Activated naive CD8-positive, alpha-beta T cell treated with anti-CD3 and anti-CD28 coated beads for 36 hours (primary cell): ENCODE measurements around the gene MAP2K7. TPM values are rescaled to one million over a fixed set of nuclear protein-coding genes. Genes with fewer than 3 reads are reported as not detected.
"Not testable (repeated sequence)": the region's sequence is repeated elsewhere in the genome, so short reads cannot be mapped to it uniquely, and the experiment has no call there.

ENCODE experiments used
- DNase-seq: peaks from one replicate; pipeline ENCODE4 v3.0.0; 2021
- H3K27ac Mint-ChIP-seq: one replicate; pipeline ENCODE4 v1.8.0; 2022; ENCODE audit warnings: mild to moderate bottlenecking, moderate library complexity, mixed read lengths
- H3K27me3 Mint-ChIP-seq: one replicate; pipeline ENCODE4 v1.8.0; 2022; ENCODE audit warnings: mild to moderate bottlenecking, mixed read lengths
- H3K36me3 Mint-ChIP-seq: one replicate; pipeline ENCODE4 v1.8.0; 2021; ENCODE audit warnings: mild to moderate bottlenecking, mixed read lengths
- H3K4me1 Mint-ChIP-seq: one replicate; pipeline ENCODE4 v1.8.0; 2021; ENCODE audit warnings: mixed read lengths
- H3K4me3 Mint-ChIP-seq: one replicate; pipeline ENCODE4 v1.8.0; 2022; ENCODE audit warnings: mild to moderate bottlenecking, moderate library complexity, mixed read lengths
- H3K9me3 Mint-ChIP-seq: one replicate; pipeline ENCODE4 v1.8.0; 2022; ENCODE audit warnings: mixed read lengths
- total RNA-seq, 2 experiments: library from RNA; stranded (reverse); gene quantifications; one replicate each; pipeline ENCODE4 v1.2.3, GENCODE V29; 2021

Gene MAP2K7
- total RNA-seq, 2 experiments from 2014 or later = 31.8 to 32.4 TPM

DNA sequence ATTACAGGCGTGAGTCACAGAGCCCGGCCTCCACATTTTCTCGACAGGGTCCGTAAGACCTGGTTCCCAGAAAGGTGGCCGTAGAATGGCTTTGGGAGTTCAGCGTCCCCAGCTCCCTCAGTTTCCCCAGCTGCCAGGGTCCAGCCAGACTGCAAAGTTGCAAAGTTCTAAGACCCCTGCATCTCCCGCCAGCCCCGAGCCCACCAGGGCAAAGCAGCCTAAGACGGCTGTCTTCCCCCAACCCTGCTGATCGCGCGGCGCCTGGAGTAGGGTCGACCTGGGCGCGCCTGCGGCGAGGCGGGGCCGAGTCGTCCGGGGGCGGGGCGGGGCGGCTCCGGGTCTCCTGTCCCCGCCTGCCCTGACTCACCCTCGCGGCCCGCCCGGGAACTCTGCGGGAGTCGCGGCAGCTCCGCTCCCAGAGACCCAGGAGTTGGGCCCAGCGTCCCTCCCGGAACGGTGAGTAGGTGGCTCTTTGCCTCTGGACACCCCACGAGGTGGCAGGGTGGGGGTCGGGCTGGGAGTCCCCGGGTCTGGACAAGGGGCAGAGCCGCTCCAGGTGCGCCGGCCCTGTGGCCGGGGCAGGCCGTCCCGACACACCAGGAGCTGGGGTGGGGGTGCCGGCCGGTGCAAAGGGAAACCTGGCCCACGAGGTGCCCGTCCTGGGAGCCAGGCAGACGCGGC is 15.4 kb upstream of the MAP2K7 start, which contains the start of gene LRRC8E:
Gene LRRC8E (plus strand): TSS at position 366 of the 681 bp plus-strand sequence. CDS start 7,094 bp downstream, outside the sequence.
- peak; percentile 61 for DNase-seq

DNA sequence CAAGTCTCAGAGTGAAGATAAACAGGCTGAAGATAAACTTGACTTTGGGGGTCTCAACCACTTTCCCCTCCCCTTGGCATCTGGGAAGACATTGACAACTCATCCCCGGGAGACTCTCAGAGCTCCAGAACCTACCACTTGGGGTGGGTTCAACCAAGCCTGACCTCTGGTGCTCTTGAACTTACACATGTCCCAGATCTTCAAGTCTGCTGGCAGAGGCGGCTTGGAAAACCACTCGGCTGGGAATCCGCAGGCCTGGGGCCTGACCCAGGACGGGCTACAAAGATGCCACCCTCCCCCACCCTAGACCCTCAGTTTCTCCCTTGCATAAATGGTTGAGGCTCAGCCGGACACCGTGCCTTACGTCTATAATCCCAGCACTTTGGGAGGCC is 14.9 kb upstream of the MAP2K7 start:
- Mint-ChIP-seq H3K9me3 (no peaks in the 10 kb centered on the region), H3K4me1 (peaks cover under 1% of the 10 kb centered on the region), H3K27ac (no peak overlapping the region), H3K4me3 (no peak overlapping the region), H3K27me3 (peaks cover 56% of the 10 kb centered on the region), H3K36me3 (no peaks in the 10 kb centered on the region)
- no peak for DNase-seq

More for the DNA sequence above, 15.4 kb upstream of the MAP2K7 start, which contains the start of gene LRRC8E:
- Mint-ChIP-seq H3K4me3 (no peak within 1 kb of the TSS), H3K4me1 (no peaks in the 10 kb centered on the region), H3K27ac (no peak within 1 kb of the TSS), H3K9me3 (no peaks in the 10 kb centered on the region), H3K36me3 (no peaks in the 10 kb centered on the region), H3K27me3 (peaks cover 52% of the 10 kb centered on the region)

DNA sequence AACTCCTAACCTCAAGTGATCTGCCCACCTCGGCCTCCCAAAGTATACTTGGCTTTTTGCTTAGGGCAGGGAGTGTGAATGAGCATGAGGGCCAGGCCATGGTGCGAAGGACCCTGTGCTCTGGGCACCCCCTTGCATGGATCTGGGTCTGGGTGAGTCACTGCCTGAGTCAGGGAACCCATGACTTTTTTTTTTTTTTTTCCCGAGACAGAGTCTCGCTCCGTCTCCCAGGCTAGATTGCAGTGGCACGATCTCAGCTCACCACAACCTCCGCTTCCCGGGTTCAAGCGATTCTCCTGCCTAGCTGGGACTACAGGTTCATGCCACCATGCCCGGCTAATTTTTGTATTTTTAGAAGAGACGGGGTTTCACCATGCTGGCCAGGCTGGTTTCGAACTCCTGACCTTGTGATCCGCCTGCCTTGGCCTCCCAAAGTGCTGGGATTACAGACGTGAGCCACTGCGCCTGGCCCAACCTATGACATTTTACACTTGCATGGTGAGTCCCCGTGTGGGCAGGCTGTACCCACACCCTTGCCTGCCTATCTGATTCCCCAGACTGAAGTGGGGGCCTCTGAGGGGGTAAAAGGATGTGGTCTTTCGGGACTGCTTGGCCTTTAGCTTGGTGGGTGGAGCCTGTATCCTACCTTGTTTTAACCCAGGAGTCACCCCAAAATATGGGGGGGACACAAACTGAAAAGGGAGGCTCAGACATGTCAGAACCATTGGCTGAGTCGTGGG is 10.1 kb upstream of the MAP2K7 start:
- H3K4me3 Mint-ChIP-seq, H3K36me3 Mint-ChIP-seq, DNase-seq, H3K27ac Mint-ChIP-seq, H3K9me3 Mint-ChIP-seq, H3K4me1 Mint-ChIP-seq: not testable (repeated sequence)
- peaks cover 53% of the 10 kb centered on the region for H3K27me3 Mint-ChIP-seq

DNA sequence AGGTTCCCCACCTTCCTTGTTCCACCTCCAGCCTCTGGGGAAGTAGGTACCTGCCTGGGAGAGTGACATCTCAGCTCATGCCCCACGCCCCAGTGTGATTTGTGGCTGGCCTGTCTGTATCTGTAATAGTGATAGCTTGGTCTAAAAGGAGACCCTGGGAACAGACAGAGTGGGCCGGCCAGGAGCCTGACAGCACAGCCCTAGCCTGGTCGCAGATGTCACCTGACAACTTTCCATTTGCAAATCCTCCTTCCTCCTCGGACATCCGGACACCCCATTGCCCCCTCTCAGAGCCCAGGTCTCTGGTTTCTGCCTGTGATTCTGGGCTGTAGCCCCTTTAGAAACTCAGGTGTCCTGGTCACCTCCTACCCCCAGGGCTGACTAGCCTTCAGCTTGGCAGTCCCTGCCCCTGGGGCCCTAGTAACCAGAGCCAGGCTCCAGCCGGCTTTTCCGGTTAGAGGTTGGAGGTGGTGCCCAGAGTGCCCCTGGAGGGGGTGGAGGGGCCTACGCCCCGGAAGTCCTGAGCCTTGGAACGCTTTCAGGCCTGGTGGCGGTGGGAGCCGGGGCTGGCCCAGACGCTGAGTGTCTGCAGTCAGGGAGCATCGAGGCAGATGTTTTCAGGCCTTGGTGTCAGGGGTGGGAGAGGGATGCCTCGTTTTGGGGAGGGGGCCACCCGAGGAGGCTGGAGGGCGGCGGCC is 8.9 kb upstream of the MAP2K7 start:
- H3K4me1 Mint-ChIP-seq = peaks cover 2% of the 10 kb centered on the region
- H3K4me3 Mint-ChIP-seq = no peak overlapping the region
- no peak for DNase-seq
- no peaks in the 10 kb centered on the region for H3K36me3 Mint-ChIP-seq
- peaks cover 43% of the 10 kb centered on the region for H3K27me3 Mint-ChIP-seq
- H3K9me3 Mint-ChIP-seq = no peaks in the 10 kb centered on the region
- no peak overlapping the region for H3K27ac Mint-ChIP-seq

DNA sequence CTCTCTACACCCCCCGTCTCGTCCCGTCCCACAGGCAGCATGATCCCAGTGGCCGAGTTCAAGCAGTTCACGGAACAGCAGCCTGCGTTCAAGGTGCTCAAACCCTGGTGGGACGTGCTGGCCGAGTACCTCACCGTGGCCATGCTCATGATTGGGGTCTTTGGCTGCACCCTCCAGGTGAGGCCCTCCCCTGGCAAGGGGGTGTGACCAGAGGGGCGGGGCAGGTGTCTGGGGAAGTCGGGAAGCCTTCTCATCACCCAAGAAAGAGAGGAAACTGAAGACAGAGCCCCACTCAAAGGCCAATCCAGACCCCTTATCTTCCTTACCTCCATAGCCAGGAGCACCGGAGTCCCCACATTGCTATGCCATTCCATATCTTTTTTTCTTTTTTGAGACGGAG is 8.1 kb upstream of the MAP2K7 start:
- Mint-ChIP-seq H3K27me3 (peaks cover 37% of the 10 kb centered on the region), H3K27ac (no peak overlapping the region), H3K4me1 (peaks cover 2% of the 10 kb centered on the region), H3K36me3 (no peaks in the 10 kb centered on the region), H3K9me3 (no peaks in the 10 kb centered on the region), H3K4me3 (no peak overlapping the region)
- DNase-seq = no peak

DNA sequence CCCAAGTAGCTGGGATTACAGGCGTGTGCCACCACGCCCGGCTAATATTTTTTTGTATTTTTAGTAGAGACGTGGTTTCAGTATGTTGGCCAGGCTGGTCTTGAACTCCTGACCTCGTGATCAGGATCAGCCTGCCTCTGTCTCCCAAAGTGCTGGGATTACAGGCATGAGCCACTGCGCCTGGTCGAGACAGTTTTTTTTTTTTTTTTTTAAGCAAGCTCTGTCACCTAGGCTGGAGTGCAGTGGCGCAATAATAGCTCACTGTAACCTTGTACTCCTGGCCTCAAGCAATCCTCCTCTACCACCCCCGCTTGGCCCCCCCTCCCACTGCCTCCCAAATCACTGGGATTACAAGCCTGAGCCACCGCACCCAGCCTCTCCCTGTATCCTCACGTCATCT is 6.4 kb upstream of the MAP2K7 start:
- Mint-ChIP-seq H3K4me1 (peaks cover 2% of the 10 kb centered on the region), H3K27ac (no peak overlapping the region), H3K4me3 (no peak overlapping the region), H3K27me3 (peaks cover 24% of the 10 kb centered on the region), H3K36me3 (no peaks in the 10 kb centered on the region), H3K9me3 (no peaks in the 10 kb centered on the region)
- DNase-seq = no peak

DNA sequence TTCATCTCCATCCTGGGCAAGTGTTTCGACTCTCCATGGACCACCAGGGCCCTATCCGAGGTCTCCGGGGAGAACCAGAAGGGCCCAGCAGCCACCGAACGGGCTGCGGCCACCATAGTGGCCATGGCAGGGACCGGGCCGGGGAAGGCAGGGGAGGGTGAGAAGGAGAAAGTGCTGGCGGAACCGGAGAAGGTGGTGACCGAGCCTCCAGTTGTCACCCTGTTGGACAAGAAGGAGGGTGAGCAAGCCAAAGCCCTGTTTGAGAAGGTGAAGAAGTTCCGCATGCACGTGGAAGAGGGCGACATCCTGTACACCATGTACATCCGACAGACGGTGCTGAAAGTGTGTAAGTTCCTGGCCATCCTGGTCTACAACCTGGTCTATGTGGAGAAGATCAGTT is 4.7 kb upstream of the MAP2K7 start:
- H3K9me3 Mint-ChIP-seq = no peaks in the 10 kb centered on the region
- H3K27me3 Mint-ChIP-seq = peaks cover 15% of the 10 kb centered on the region
- no peak overlapping the region for H3K27ac Mint-ChIP-seq
- H3K36me3 Mint-ChIP-seq = peaks cover 2% of the 10 kb centered on the region
- peaks cover 7% of the 10 kb centered on the region for H3K4me1 Mint-ChIP-seq
- no peak overlapping the region for H3K4me3 Mint-ChIP-seq
- no peak for DNase-seq

DNA sequence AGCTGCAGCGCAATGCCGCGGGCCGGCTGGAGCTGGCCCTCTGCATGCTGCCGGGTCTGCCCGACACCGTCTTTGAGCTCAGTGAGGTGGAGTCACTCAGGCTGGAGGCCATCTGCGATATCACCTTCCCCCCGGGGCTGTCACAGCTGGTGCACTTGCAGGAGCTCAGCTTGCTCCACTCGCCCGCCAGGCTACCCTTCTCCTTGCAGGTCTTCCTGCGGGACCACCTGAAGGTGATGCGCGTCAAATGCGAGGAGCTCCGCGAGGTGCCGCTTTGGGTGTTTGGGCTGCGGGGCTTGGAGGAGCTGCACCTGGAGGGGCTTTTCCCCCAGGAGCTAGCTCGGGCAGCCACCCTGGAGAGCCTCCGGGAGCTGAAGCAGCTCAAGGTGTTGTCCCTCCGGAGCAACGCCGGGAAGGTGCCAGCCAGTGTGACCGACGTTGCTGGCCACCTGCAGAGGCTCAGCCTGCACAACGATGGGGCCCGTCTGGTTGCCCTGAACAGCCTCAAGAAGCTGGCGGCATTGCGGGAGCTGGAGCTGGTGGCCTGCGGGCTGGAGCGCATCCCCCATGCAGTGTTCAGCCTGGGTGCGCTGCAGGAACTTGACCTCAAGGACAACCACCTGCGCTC is 3.8 kb upstream of the MAP2K7 start:
- Mint-ChIP-seq H3K4me1 (peaks cover 12% of the 10 kb centered on the region), H3K4me3 (no peak overlapping the region), H3K27me3 (peaks cover 6% of the 10 kb centered on the region), H3K27ac (no peak overlapping the region), H3K9me3 (no peaks in the 10 kb centered on the region), H3K36me3 (peaks cover 7% of the 10 kb centered on the region)
- DNase-seq = no peak

DNA sequence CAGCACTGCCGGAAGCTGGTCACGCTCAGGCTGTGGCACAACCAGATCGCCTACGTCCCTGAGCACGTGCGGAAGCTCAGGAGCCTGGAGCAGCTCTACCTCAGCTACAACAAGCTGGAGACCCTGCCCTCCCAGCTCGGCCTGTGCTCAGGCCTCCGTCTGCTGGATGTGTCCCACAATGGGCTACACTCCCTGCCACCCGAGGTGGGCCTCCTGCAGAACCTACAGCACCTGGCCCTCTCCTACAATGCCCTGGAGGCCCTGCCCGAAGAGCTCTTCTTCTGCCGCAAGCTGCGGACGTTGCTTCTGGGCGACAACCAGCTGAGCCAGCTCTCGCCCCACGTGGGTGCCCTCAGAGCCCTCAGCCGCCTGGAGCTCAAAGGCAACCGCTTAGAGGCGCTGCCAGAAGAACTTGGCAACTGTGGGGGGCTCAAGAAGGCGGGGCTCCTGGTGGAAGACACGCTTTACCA is 3.2 kb upstream of the MAP2K7 start:
- Mint-ChIP-seq H3K4me3 (no peak overlapping the region), H3K9me3 (no peaks in the 10 kb centered on the region), H3K4me1 (peaks cover 16% of the 10 kb centered on the region), H3K27ac (no peak overlapping the region), H3K27me3 (peaks cover 6% of the 10 kb centered on the region), H3K36me3 (peaks cover 10% of the 10 kb centered on the region)
- DNase-seq = no peak

DNA sequence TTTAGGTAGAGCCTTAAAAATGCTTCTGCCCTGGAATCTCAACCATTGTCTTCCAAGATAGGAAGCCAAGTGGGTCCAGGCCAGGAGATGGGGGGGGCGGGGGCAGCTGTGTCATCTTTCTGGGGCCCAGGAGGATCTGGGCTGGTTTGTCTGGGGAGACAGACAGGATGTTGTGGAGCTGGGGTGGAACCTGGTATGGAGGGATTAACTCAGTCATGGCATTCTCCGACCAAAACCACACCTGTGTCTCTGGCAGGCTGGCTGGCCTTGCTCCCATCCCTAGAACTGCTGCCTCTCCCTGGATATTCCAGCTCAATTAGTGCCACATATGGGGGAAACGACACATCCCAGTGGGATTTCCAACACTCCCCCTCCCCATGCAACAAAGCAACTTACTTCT is 2.7 kb upstream of the MAP2K7 start:
- Mint-ChIP-seq H3K36me3 (peaks cover 15% of the 10 kb centered on the region), H3K4me3 (no peak overlapping the region), H3K9me3 (no peaks in the 10 kb centered on the region), H3K27ac (no peak overlapping the region), H3K27me3 (peaks cover 6% of the 10 kb centered on the region), H3K4me1 (peaks cover 21% of the 10 kb centered on the region)
- DNase-seq = no peak

DNA sequence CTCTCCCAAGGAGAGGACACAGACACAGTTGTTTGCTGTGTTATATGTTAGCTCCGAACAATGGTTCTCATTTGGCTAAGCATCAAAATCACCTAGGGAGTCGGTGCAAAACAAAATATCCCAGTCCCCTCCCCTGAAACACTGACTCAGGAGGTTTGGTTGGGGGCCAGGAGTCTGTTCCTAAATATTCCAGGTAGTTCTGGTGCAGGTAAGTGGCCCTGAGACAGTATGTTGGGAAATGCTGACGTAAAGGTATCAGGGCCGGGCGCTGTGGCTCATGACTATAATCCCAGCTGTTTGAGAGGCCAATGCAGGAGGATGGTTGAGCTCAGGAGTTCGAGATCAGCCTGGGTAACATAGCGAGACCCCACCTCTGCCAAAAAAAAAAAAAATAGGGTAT is 2.3 kb upstream of the MAP2K7 start:
- Mint-ChIP-seq H3K27ac (no peak overlapping the region), H3K27me3 (peaks cover 6% of the 10 kb centered on the region)

DNA sequence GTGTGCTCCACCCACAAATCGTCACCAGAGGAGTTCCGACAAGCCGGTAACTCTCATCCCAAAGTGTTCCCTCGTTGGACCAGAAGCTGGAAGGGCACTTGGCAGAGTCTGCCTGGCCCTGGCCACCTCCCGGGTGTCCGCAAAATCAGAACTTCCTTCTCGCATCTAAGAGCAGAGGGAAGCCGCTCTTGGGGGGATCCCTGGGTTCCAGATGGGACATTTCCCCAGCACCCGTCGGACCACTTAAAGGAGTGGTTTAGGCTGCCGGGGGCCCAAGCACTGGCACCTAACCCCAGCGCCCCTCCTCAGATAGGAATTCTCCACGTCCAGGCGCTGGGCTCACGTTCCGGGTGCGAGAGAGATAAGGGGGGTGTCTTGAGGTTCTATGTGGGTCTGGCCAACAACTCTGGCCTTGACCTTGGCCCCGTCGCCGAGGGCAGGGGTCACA is 857 bp upstream of the MAP2K7 start:
- Mint-ChIP-seq H3K36me3 (peaks cover 20% of the 10 kb centered on the region), H3K27ac (peak overlapping the region; percentile 92), H3K9me3 (no peaks in the 10 kb centered on the region), H3K27me3 (peaks cover 6% of the 10 kb centered on the region), H3K4me1 (peaks cover 28% of the 10 kb centered on the region), H3K4me3 (peak overlapping the region; percentile 90)
- no peak for DNase-seq

More for the DNA sequence above, 2.3 kb upstream of the MAP2K7 start:
- H3K4me3 Mint-ChIP-seq = no peak overlapping the region
- peaks cover 24% of the 10 kb centered on the region for H3K4me1 Mint-ChIP-seq
- H3K36me3 Mint-ChIP-seq = peaks cover 19% of the 10 kb centered on the region
- no peak for DNase-seq
- H3K9me3 Mint-ChIP-seq = no peaks in the 10 kb centered on the region

DNA sequence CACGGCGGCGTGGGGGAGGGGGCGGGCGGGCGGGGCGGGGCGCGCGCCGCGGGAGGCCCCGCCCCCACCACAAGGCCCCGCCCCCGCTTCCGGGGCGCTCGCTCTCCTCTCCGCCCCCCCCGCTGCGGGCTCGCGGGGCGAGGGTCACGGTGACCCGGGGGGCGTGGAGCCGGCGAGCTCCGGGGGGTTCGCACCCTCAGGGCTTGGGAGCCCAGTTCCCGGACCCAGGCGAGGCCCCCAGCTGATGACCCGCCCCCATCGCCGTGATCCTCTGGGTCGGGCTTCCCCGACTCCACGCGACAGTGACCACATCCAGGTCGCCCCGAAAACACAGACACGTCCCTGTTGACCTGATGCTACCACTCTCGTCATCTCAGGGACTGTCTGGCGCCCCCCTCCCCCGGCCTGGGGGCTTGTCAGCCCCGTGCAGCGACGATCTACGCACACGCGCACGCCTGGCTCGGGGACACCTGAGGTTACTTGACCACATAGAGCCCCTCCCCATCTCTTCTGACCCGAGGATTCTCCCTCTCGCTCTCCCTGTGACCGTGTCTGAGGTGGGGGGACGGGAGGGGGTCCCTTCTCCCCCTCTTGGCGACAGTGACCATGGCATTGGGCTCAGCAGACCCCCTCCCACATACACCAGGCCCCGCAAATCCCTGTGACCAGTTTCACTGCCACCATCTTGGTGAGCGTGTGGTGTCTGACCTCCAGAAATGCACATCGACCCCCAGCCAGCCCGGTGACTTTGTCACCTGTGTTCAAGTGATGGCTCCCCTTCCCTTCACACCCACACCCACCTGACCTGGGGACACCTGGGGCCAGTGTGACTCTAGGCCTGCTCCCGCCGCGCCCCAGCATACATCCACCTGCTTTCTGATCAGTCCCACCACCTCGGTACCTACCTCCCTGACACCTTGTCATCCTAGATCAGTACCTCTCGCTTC is 670 bp downstream of the MAP2K7 start:
- DNase-seq = peak; percentile 70
- H3K36me3 Mint-ChIP-seq = peaks cover 20% of the 10 kb centered on the region
- peak overlapping the region; percentile 91 for H3K27ac Mint-ChIP-seq
- H3K4me1 Mint-ChIP-seq = peaks cover 31% of the 10 kb centered on the region
- no peaks in the 10 kb centered on the region for H3K9me3 Mint-ChIP-seq
- H3K27me3 Mint-ChIP-seq = peaks cover 6% of the 10 kb centered on the region
- H3K4me3 Mint-ChIP-seq = peak overlapping the region; percentile 95

DNA sequence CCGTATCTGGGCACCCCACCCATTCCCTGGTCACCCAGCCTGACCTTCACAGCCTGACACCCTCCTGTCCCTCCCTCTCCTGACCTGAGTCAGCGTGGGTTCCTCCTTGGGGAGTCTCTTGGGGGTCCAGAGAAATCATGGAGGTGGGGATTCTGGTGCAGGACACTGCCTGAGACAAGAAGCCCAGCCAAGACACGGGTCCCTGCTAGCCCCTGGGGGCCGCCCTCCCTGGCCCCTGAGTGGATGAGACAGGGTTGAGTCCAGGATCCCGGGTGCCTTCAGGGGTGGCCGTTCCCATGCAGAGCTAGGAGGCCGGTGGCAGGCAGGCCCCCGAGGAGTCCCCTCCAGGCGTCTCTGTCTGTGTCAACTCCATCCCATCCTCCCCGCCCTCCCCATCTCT is 1.6 kb downstream of the MAP2K7 start:
- Mint-ChIP-seq H3K27ac (peak overlapping the region; percentile 91), H3K27me3 (peaks cover 6% of the 10 kb centered on the region), H3K36me3 (peaks cover 20% of the 10 kb centered on the region), H3K9me3 (no peaks in the 10 kb centered on the region), H3K4me1 (peaks cover 31% of the 10 kb centered on the region), H3K4me3 (peak overlapping the region; percentile 95)
- no peak for DNase-seq
